ENCODE measurements around the gene SIX3.

Gene SIX3

GRCh38 chr2:44946372-44947027 lies 5.0 kb downstream of the SIX3 start:
- TF ChIP-seq POLR2A (IDR thresholded peaks at IDR 0.05; ENCODE audit: low read depth, low read length) (no peak), POU2F2 (IDR thresholded peaks at IDR 0.05; ENCODE audit: low read depth, low read length) (no peak), PAX5 (IDR thresholded peaks at IDR 0.05; ENCODE audit: insufficient read depth, low read length, severe bottlenecking) (no peak), POLR2AphosphoS5 (IDR thresholded peaks at IDR 0.05; ENCODE audit: low read depth, low read length) (no peak), SPI1 (IDR thresholded peaks at IDR 0.05; ENCODE audit: low read depth, low read length) (no peak), TAF1 (IDR thresholded peaks at IDR 0.05; ENCODE audit: low read depth, low read length) (no peak)
- DNase-seq (ENCODE audit: insufficient read length, low spot score) (no peak), FAIRE-seq (no peak)

- no peak for DNase-seq (ENCODE audit: insufficient read length, low spot score)
- no peak for FAIRE-seq
- TF ChIP-seq TAF1 (IDR thresholded peaks at IDR 0.05; ENCODE audit: low read depth, low read length) (no peak), POLR2A (IDR thresholded peaks at IDR 0.05; ENCODE audit: low read depth, low read length) (no peak), PAX5 (IDR thresholded peaks at IDR 0.05; ENCODE audit: insufficient read depth, low read length, severe bottlenecking) (no peak), POU2F2 (IDR thresholded peaks at IDR 0.05; ENCODE audit: low read depth, low read length) (no peak), SPI1 (IDR thresholded peaks at IDR 0.05; ENCODE audit: low read depth, low read length) (no peak), POLR2AphosphoS5 (IDR thresholded peaks at IDR 0.05; ENCODE audit: low read depth, low read length) (no peak)
Observed at GRCh38 chr2:44947028-44947375, 5.5 kb downstream of the SIX3 start.

GRCh38 chr2:44948565-44949328 lies 7.2 kb downstream of the SIX3 start:
- FAIRE-seq, result no peak
- no peak for TF ChIP-seq SPI1 (IDR thresholded peaks at IDR 0.05; ENCODE audit: low read depth, low read length)
- no peak for TF ChIP-seq TAF1 (IDR thresholded peaks at IDR 0.05; ENCODE audit: low read depth, low read length)
- no peak for TF ChIP-seq POU2F2 (IDR thresholded peaks at IDR 0.05; ENCODE audit: low read depth, low read length)
- TF ChIP-seq POLR2AphosphoS5 (IDR thresholded peaks at IDR 0.05; ENCODE audit: low read depth, low read length), result no peak
- no peak for TF ChIP-seq POLR2A (IDR thresholded peaks at IDR 0.05; ENCODE audit: low read depth, low read length)
- TF ChIP-seq PAX5 (IDR thresholded peaks at IDR 0.05; ENCODE audit: insufficient read depth, low read length, severe bottlenecking), result no peak
- DNase-seq (ENCODE audit: insufficient read length, low spot score), result no peak

- no peak for DNase-seq (ENCODE audit: insufficient read length, low spot score)
- TF ChIP-seq POU2F2 (IDR thresholded peaks at IDR 0.05; ENCODE audit: low read depth, low read length), result no peak
- TF ChIP-seq TAF1 (IDR thresholded peaks at IDR 0.05; ENCODE audit: low read depth, low read length), result no peak
- TF ChIP-seq POLR2A (IDR thresholded peaks at IDR 0.05; ENCODE audit: low read depth, low read length), result no peak
- TF ChIP-seq POLR2AphosphoS5 (IDR thresholded peaks at IDR 0.05; ENCODE audit: low read depth, low read length), result no peak
- TF ChIP-seq PAX5 (IDR thresholded peaks at IDR 0.05; ENCODE audit: insufficient read depth, low read length, severe bottlenecking), result no peak
- TF ChIP-seq SPI1 (IDR thresholded peaks at IDR 0.05; ENCODE audit: low read depth, low read length), result no peak
- no peak for FAIRE-seq
Observed at GRCh38 chr2:44949329-44950151, 8.0 kb downstream of the SIX3 start.

- TF ChIP-seq TAF1 (IDR thresholded peaks at IDR 0.05; ENCODE audit: low read depth, low read length), result no peak
- no peak for TF ChIP-seq POLR2A (IDR thresholded peaks at IDR 0.05; ENCODE audit: low read depth, low read length)
- TF ChIP-seq POU2F2 (IDR thresholded peaks at IDR 0.05; ENCODE audit: low read depth, low read length), result no peak
- no peak for TF ChIP-seq POLR2AphosphoS5 (IDR thresholded peaks at IDR 0.05; ENCODE audit: low read depth, low read length)
- no peak for TF ChIP-seq SPI1 (IDR thresholded peaks at IDR 0.05; ENCODE audit: low read depth, low read length)
- TF ChIP-seq PAX5 (IDR thresholded peaks at IDR 0.05; ENCODE audit: insufficient read depth, low read length, severe bottlenecking), result no peak
- FAIRE-seq, result no peak
- no peak for DNase-seq (ENCODE audit: insufficient read length, low spot score)
Observed at GRCh38 chr2:44950646-44951045, 9.1 kb downstream of the SIX3 start.

- DNase-seq (ENCODE audit: insufficient read length, low spot score) (no peak), FAIRE-seq (no peak)
- TF ChIP-seq POLR2A (IDR thresholded peaks at IDR 0.05; ENCODE audit: low read depth, low read length) (no peak), POLR2AphosphoS5 (IDR thresholded peaks at IDR 0.05; ENCODE audit: low read depth, low read length) (no peak), SPI1 (IDR thresholded peaks at IDR 0.05; ENCODE audit: low read depth, low read length) (no peak), PAX5 (IDR thresholded peaks at IDR 0.05; ENCODE audit: insufficient read depth, low read length, severe bottlenecking) (no peak), TAF1 (IDR thresholded peaks at IDR 0.05; ENCODE audit: low read depth, low read length) (no peak), POU2F2 (IDR thresholded peaks at IDR 0.05; ENCODE audit: low read depth, low read length) (no peak)
Observed at GRCh38 chr2:44951124-44951523, 9.6 kb downstream of the SIX3 start.

- no peak for TF ChIP-seq PAX5 (IDR thresholded peaks at IDR 0.05; ENCODE audit: insufficient read depth, low read length, severe bottlenecking)
- TF ChIP-seq SPI1 (IDR thresholded peaks at IDR 0.05; ENCODE audit: low read depth, low read length), result no peak
- no peak for TF ChIP-seq TAF1 (IDR thresholded peaks at IDR 0.05; ENCODE audit: low read depth, low read length)
- TF ChIP-seq POU2F2 (IDR thresholded peaks at IDR 0.05; ENCODE audit: low read depth, low read length), result no peak
- no peak for TF ChIP-seq POLR2AphosphoS5 (IDR thresholded peaks at IDR 0.05; ENCODE audit: low read depth, low read length)
- TF ChIP-seq POLR2A (IDR thresholded peaks at IDR 0.05; ENCODE audit: low read depth, low read length), result no peak
- DNase-seq (ENCODE audit: insufficient read length, low spot score), result no peak
- FAIRE-seq, result no peak
Observed at GRCh38 chr2:44951714-44952113, 10.2 kb downstream of the SIX3 start.

GRCh38 chr2:44952143-44952805 lies 10.8 kb downstream of the SIX3 start:
- TF ChIP-seq PAX5 (IDR thresholded peaks at IDR 0.05; ENCODE audit: insufficient read depth, low read length, severe bottlenecking), result no peak
- TF ChIP-seq POLR2A (IDR thresholded peaks at IDR 0.05; ENCODE audit: low read depth, low read length), result no peak
- no peak for TF ChIP-seq POU2F2 (IDR thresholded peaks at IDR 0.05; ENCODE audit: low read depth, low read length)
- no peak for TF ChIP-seq TAF1 (IDR thresholded peaks at IDR 0.05; ENCODE audit: low read depth, low read length)
- TF ChIP-seq POLR2AphosphoS5 (IDR thresholded peaks at IDR 0.05; ENCODE audit: low read depth, low read length), result no peak
- no peak for TF ChIP-seq SPI1 (IDR thresholded peaks at IDR 0.05; ENCODE audit: low read depth, low read length)

More at GRCh38 chr2:44952143-44952805, 10.8 kb downstream of the SIX3 start:
- FAIRE-seq (no peak), DNase-seq (ENCODE audit: insufficient read length, low spot score) (peak; percentile 82)

All from GM12891 (cell line).